Airway epithelial cell (primary cell): ENCODE data around the gene CDKL4. TPM values are rescaled to one million over a fixed set of nuclear protein-coding genes. Genes with fewer than 3 reads are reported as not detected.

Experiments
- total RNA-seq: library from RNA; depleted of rRNA; stranded (reverse); fragments of >200 nt; gene quantifications from 2 replicates; pipeline ENCODE4 v1.2.3, GENCODE V29; 2015

Gene CDKL4
- total RNA-seq = 0.28 TPM in 1 of 2 replicates, not detected in the other

DNA sequence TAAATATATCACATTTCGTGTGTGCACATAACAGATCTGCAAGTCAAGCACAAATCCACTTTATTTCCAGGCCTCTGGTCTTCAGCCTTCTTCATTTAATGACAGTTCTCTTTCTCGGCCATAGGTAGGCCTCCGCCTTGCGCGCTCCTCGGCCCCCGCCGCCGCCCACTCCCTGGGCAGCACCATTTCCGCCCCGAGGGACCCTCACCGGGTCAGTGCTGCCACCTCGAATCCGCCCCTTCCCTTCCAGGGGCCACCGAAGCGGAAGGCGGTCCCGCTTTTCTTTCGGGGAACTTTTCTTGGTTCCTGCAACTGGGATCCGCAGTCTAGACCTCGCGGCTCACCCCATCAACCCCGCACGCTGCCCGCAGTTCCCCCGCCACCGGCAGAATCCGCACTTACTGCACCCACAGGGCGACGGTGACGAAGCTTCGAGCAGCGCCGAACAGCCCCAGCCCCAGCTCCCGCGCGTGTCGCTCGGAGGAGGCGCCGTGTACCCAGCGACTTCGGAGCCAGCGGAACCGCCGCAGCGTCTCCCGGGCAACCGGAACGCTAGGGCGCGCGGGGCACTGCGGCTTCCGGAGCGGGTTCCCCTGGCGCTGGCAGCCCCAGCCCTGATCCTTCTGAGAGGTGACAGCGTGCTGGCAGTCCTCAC is at the start of gene CDKL4:
Gene CDKL4 (minus strand): TSS at position 502 of the 655 bp plus-strand sequence.

Other genes starting within 250 kb of the CDKL4 start
- 12.4 and 14.6 TPM in 2 replicates for gene SOS1, start 122.9 kb downstream of the CDKL4 start, total RNA-seq
- 13.4 and 17.5 TPM in 2 replicates for gene MAP4K3, start 193.3 kb upstream of the CDKL4 start, total RNA-seq